Ishikawa (cell line): ENCODE measurements around the gene JMJD1C.

Source experiments
- CEBPB ChIP-seq: IDR thresholded peaks from 2 replicates; pipeline ENCODE4 v1.6.1; 2012
- CREB1 ChIP-seq: IDR thresholded peaks from 2 replicates; pipeline ENCODE4 v1.6.1; 2012; ENCODE audit warnings: low read depth
- EGR1 ChIP-seq: IDR thresholded peaks from 2 replicates; pipeline ENCODE4 v1.6.1; 2012
- EP300 ChIP-seq: IDR thresholded peaks from 2 replicates; pipeline ENCODE4 v1.6.1; 2012; ENCODE audit warnings: borderline replicate concordance
- FOXM1 ChIP-seq: IDR thresholded peaks from 2 replicates; pipeline ENCODE4 v1.6.1; 2012; ENCODE audit warnings: low read depth, borderline replicate concordance
- NFIC ChIP-seq: IDR thresholded peaks from 2 replicates; pipeline ENCODE4 v1.6.1; 2012
- RAD21 ChIP-seq: IDR thresholded peaks from 2 replicates; pipeline ENCODE4 v1.6.1; 2012; ENCODE audit warnings: low read depth
- TAF1 ChIP-seq: IDR thresholded peaks from 2 replicates; pipeline ENCODE4 v1.6.1; 2012; ENCODE audit warnings: low read depth, mild to moderate bottlenecking
- TCF12 ChIP-seq: IDR thresholded peaks from 2 replicates; pipeline ENCODE4 v1.6.1; 2012; ENCODE audit warnings: low read depth
- TEAD4 ChIP-seq: IDR thresholded peaks from 2 replicates; pipeline ENCODE4 v1.6.1; 2012
- YY1 ChIP-seq: IDR thresholded peaks from 2 replicates; pipeline ENCODE4 v1.6.1; 2012; ENCODE audit warnings: low read depth
- ZBTB7A ChIP-seq: IDR thresholded peaks from 2 replicates; pipeline ENCODE4 v1.6.1; 2012; ENCODE audit warnings: low read depth
- TF ChIP-seq, protein P1 (sequence below): IDR thresholded peaks from 2 replicates; pipeline ENCODE4 v1.6.1; 2012
- TF ChIP-seq, protein P2 (sequence below): IDR thresholded peaks from 2 replicates; pipeline ENCODE4 v1.6.1; 2012; ENCODE audit warnings: low read depth, mild to moderate bottlenecking
- TF ChIP-seq, protein P3 (sequence below): IDR thresholded peaks from 2 replicates; pipeline ENCODE4 v1.6.1; 2012

Gene JMJD1C

GRCh38 chr10:63154546-63155387 is 311.0 kb downstream of the JMJD1C start:
- TF ChIP-seq TAF1 (no peak), EP300 (no peak), CEBPB (no peak), ZBTB7A (no peak)
- TF ChIP-seq, protein P1, sequence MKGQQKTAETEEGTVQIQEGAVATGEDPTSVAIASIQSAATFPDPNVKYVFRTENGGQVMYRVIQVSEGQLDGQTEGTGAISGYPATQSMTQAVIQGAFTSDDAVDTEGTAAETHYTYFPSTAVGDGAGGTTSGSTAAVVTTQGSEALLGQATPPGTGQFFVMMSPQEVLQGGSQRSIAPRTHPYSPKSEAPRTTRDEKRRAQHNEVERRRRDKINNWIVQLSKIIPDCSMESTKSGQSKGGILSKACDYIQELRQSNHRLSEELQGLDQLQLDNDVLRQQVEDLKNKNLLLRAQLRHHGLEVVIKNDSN = no peak
- TF ChIP-seq, protein P2, sequence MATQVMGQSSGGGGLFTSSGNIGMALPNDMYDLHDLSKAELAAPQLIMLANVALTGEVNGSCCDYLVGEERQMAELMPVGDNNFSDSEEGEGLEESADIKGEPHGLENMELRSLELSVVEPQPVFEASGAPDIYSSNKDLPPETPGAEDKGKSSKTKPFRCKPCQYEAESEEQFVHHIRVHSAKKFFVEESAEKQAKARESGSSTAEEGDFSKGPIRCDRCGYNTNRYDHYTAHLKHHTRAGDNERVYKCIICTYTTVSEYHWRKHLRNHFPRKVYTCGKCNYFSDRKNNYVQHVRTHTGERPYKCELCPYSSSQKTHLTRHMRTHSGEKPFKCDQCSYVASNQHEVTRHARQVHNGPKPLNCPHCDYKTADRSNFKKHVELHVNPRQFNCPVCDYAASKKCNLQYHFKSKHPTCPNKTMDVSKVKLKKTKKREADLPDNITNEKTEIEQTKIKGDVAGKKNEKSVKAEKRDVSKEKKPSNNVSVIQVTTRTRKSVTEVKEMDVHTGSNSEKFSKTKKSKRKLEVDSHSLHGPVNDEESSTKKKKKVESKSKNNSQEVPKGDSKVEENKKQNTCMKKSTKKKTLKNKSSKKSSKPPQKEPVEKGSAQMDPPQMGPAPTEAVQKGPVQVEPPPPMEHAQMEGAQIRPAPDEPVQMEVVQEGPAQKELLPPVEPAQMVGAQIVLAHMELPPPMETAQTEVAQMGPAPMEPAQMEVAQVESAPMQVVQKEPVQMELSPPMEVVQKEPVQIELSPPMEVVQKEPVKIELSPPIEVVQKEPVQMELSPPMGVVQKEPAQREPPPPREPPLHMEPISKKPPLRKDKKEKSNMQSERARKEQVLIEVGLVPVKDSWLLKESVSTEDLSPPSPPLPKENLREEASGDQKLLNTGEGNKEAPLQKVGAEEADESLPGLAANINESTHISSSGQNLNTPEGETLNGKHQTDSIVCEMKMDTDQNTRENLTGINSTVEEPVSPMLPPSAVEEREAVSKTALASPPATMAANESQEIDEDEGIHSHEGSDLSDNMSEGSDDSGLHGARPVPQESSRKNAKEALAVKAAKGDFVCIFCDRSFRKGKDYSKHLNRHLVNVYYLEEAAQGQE = no peak
- TF ChIP-seq, protein P3, sequence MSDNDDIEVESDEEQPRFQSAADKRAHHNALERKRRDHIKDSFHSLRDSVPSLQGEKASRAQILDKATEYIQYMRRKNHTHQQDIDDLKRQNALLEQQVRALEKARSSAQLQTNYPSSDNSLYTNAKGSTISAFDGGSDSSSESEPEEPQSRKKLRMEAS = no peak

GRCh38 chr10:63150745-63151144 is 315.0 kb downstream of the JMJD1C start:
- TF ChIP-seq YY1 (no peak), FOXM1 (no peak), TAF1 (no peak), TEAD4 (no peak), NFIC (no peak), RAD21 (no peak), EGR1 (no peak), EP300 (no peak), CEBPB (no peak), ZBTB7A (no peak), CREB1 (no peak), TCF12 (no peak)
- TF ChIP-seq, protein P2 = no peak
- TF ChIP-seq, protein P3 = no peak
- TF ChIP-seq, protein P1 = no peak

GRCh38 chr10:63146503-63146902 is 319.3 kb downstream of the JMJD1C start:
- TF ChIP-seq, protein P3 = no peak
- TF ChIP-seq CEBPB (no peak), ZBTB7A (no peak), YY1 (no peak), CREB1 (no peak), FOXM1 (no peak), TCF12 (no peak), TAF1 (no peak), EP300 (no peak), RAD21 (no peak)
- TF ChIP-seq, protein P1 = no peak
- TF ChIP-seq, protein P2 = no peak
